Measurements from ENCODE around the gene MSRB2.

The MSRB2 gene

DNA sequence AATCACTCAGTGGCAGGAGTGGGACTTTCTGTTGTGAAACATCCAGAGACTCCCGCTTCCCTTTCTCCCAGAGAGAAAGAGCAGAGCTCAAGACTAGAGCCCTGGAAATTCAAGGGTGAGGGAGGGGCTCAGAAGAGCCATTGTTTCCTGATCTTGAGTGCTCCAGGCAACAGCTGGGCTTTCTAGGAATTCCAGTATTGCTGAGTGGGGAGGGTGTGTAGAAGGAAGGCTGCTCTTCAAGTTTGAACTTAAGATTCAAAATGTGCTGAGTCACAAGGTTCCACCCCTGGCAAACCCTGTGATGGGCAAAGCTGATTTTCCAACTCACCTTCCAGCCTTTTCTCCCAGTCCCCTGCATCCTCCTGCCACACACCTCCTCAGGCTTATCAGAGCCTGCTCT is 42.3 kb upstream of the MSRB2 start:
- DNase-seq (ENCODE audit: low read depth), result no peak
- no peak overlapping the region for H3K4me3 ChIP-seq (ENCODE audit: control insufficient read depth, low read depth, low read length)
- TF ChIP-seq, protein P1, sequence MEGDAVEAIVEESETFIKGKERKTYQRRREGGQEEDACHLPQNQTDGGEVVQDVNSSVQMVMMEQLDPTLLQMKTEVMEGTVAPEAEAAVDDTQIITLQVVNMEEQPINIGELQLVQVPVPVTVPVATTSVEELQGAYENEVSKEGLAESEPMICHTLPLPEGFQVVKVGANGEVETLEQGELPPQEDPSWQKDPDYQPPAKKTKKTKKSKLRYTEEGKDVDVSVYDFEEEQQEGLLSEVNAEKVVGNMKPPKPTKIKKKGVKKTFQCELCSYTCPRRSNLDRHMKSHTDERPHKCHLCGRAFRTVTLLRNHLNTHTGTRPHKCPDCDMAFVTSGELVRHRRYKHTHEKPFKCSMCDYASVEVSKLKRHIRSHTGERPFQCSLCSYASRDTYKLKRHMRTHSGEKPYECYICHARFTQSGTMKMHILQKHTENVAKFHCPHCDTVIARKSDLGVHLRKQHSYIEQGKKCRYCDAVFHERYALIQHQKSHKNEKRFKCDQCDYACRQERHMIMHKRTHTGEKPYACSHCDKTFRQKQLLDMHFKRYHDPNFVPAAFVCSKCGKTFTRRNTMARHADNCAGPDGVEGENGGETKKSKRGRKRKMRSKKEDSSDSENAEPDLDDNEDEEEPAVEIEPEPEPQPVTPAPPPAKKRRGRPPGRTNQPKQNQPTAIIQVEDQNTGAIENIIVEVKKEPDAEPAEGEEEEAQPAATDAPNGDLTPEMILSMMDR (IDR thresholded peaks at IDR 0.05; ENCODE audit: control insufficient read depth, insufficient read depth, low read depth, low read length, missing control alignments), result no peak

DNA sequence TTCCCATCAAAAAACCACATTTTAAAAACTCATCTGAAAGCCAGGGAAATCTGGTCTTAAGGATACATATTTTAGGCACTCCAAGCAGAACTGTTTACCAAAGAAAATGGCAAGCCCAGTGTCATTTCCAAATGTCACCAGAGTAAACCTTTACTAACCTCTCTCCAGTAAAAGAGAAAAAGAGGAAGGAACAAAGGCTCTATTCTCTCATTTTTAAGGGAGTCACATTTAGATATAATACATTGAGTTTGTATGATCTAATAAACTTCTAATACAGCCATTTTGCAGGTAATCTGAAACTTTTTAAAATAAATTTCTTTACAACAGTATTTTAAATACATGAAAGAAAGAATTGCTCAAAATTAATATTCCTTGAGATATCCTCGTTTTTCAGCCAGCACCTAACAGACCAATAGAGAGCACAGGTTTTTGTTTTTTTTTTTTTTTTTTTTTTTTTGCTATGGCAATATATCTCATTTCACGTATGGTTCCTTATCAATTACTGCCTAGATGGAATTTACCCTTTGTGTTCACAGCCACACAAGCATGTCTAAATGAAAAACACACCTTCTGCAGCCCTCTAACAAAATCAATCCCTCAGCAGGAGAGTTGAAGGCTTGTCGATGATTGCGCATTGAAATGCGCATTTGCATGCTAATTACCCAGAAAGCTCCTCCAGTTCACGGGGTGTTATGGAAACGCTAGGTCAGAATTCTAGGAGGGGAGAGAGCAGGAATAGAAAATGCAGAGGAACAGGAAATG is 39.8 kb upstream of the MSRB2 start:
- no peak for DNase-seq (ENCODE audit: low read depth)
- no peak overlapping the region for H3K4me3 ChIP-seq (ENCODE audit: control insufficient read depth, low read depth, low read length)
- TF ChIP-seq, protein P1 (IDR thresholded peaks at IDR 0.05; ENCODE audit: control insufficient read depth, insufficient read depth, low read depth, low read length, missing control alignments), result no peak

DNA sequence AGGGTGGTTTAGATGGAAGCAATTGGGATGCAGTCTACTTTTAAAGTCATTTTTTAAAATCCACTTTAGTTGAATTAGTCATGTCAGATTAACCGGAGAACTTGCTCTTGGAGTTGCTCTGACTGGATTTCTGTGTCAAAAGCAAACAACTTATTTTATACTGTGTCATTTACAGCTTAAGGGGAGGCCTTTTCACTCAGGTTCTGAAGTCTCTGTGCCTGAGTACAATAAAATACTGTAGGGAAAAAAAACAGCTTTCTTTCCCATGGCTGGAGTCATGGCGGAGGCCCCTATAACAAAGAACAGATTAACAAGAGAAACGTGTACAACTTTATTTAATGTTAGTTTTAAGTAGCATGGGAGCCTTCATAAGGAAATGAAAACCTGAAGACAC is 39.2 kb upstream of the MSRB2 start:
- no peak for DNase-seq (ENCODE audit: low read depth)
- H3K4me3 ChIP-seq (ENCODE audit: control insufficient read depth, low read depth, low read length), result no peak overlapping the region
- TF ChIP-seq, protein P1 (IDR thresholded peaks at IDR 0.05; ENCODE audit: control insufficient read depth, insufficient read depth, low read depth, low read length, missing control alignments), result no peak

DNA sequence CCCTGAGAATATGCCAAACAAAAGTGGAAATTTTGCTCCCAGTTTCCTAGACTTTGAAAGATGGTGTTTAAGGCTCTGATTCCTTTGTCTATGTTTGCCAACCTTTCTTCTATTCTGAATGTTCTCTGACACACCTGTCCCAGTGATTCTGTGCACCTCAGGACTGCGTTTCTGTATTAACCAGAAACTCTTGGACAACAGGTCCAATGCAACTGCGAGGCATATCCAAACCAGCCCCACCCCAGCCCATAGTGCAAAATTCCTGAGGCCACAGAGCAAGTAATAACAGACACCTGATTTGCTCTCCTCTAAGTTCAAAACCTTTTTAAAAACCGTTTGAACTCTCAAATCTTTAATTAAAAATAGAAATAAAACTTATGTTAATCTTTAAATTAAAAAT is 37.0 kb upstream of the MSRB2 start:
- TF ChIP-seq, protein P1 (IDR thresholded peaks at IDR 0.05; ENCODE audit: control insufficient read depth, insufficient read depth, low read depth, low read length, missing control alignments), result no peak
- H3K4me3 ChIP-seq (ENCODE audit: control insufficient read depth, low read depth, low read length), result no peak overlapping the region
- DNase-seq (ENCODE audit: low read depth), result no peak

DNA sequence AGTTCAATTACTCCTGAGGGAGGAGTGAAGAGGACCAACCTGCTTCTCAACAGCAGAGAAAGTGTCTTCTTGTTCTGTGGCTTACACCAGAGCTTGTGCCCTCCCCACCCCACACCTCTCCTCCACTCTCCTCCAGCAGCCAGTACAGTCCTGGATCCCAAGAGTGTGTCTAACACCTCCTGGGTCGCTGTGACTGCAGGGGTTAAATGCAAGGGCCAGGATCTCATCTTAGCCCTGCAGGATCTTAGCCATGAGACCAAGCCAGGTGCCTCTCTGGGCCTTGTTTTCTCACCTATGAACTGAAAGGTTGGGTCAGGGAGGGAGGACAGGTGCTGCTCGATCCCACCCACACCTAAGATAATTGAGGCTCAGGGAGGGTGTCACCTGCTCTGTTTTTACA is 34.5 kb upstream of the MSRB2 start:
- TF ChIP-seq, protein P1 (IDR thresholded peaks at IDR 0.05; ENCODE audit: control insufficient read depth, insufficient read depth, low read depth, low read length, missing control alignments), result no peak
- DNase-seq (ENCODE audit: low read depth), result no peak
- no peak overlapping the region for H3K4me3 ChIP-seq (ENCODE audit: control insufficient read depth, low read depth, low read length)

DNA sequence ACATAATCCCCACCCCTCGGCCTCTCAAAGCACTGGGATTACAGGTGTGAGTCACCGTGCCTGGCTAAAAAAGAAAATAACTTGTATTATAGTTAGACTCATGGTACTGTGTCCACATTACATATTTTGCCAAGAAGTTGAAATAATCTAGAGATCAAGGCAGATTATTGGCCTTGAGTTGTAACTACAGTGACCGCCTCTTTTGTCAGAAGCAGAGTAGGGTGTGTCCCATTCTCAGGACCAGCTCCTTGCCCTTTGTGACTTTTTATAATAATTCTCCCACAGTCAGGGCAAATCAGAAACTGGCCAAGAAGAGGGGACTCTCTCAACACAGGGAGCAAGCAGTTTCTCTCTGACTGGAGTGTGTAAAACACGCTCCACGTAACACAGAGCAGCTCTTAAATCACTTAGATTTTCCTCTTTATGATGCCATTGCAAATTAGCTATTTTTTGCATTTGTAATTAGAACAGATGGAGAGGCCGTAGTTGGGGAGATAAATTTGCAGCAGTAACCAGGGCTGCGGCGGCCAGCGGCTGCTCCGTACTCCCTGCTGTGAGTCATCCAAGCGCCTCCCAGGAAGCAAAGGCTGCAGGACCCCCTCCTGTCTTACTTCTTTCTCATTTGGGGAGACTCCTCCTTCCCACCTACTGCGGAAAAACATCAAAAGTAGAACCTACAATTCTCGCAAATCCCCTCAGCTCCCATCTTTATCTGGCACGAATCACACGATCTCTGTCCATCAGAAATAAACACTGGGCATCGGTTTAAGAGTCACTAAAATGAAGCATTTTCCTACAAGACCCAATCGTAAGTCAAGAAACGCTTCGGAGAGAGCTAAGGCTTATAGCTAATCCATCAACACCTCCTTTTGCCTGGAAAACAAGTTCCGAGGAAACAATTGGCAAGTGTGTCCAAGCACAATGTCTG is 32.1 kb upstream of the MSRB2 start:
- H3K4me3 ChIP-seq (ENCODE audit: control insufficient read depth, low read depth, low read length), result no peak overlapping the region
- no peak for DNase-seq (ENCODE audit: low read depth)
- TF ChIP-seq, protein P1 (IDR thresholded peaks at IDR 0.05; ENCODE audit: control insufficient read depth, insufficient read depth, low read depth, low read length, missing control alignments), result no peak
